ENCODE results near the gene UNC45A. TPM values are rescaled to one million over a fixed set of nuclear protein-coding genes. Genes with fewer than 3 reads are reported as not detected.

Gene UNC45A
- total and polyA plus RNA-seq, 8 donors, result 29.2 to 51.3 (median 34.2) TPM

GRCh38 chr15:90942354-90943120, 7.5 kb downstream of the UNC45A start:
- no peak for FAIRE-seq
- no peak for ATAC-seq
- H3K27me3 ChIP-seq, result no peaks in the 10 kb centered on the region
- H3K4me1 ChIP-seq, result no peaks in the 10 kb centered on the region
- peaks cover 0 to 81% (median 51%) of the 10 kb centered on the region in 3 donors for H3K36me3 ChIP-seq
- WGBS, 2 donors, result 87% methylated on average over 12 of the region's 12 CpGs
- H3K4me3 ChIP-seq, result no peak overlapping the region
- no peaks in the 10 kb centered on the region for H3K9me3 ChIP-seq
- no peak overlapping the region for H3K27ac ChIP-seq
- intact Hi-C loops (cut with DNase I), result no loop called here
- no peak for DNase-seq
- TF ChIP-seq CTCF (IDR thresholded peaks at IDR 0.05), result no peak

GRCh38 chr15:90945091-90945490, 10.0 kb downstream of the UNC45A start:
- no peak for DNase-seq
- 96 to 97% methylated on average over 7 of the region's 7 CpGs for WGBS, 2 donors
- H3K36me3 ChIP-seq, result peaks cover 0 to 83% (median 44%) of the 10 kb centered on the region in 3 donors

GRCh38 chr15:90946538-90946937, 11.5 kb downstream of the UNC45A start:
- FAIRE-seq (no peak), DNase-seq (no peak), ATAC-seq (no peak)
- no peaks in the 10 kb centered on the region for H3K27me3 ChIP-seq
- H3K36me3 ChIP-seq, result peaks cover 0 to 75% (median 43%) of the 10 kb centered on the region in 3 donors
- intact Hi-C loops (cut with DNase I), result no loop called here
- no peak overlapping the region for H3K27ac ChIP-seq
- no peaks in the 10 kb centered on the region for H3K9me3 ChIP-seq
- TF ChIP-seq CTCF (IDR thresholded peaks at IDR 0.05), result no peak
- H3K4me3 ChIP-seq, result no peak overlapping the region
- H3K4me1 ChIP-seq, result no peaks in the 10 kb centered on the region
- WGBS, 2 donors, result 90 to 93% methylated on average over 16 of the region's 16 CpGs

More at GRCh38 chr15:90945091-90945490, 10.0 kb downstream of the UNC45A start:
- FAIRE-seq (no peak), ATAC-seq (no peak)
- TF ChIP-seq CTCF (IDR thresholded peaks at IDR 0.05), result no peak
- Histone ChIP-seq H3K4me1 (no peaks in the 10 kb centered on the region), H3K27me3 (no peaks in the 10 kb centered on the region), H3K27ac (no peak overlapping the region), H3K4me3 (no peak overlapping the region), H3K9me3 (no peaks in the 10 kb centered on the region)
- intact Hi-C loops (cut with DNase I), result no loop called here

GRCh38 chr15:90946941-90947576, 12.0 kb downstream of the UNC45A start:
- TF ChIP-seq CTCF (IDR thresholded peaks at IDR 0.05), result no peak
- ATAC-seq, result no peak
- Histone ChIP-seq H3K27ac (no peak overlapping the region), H3K27me3 (no peaks in the 10 kb centered on the region), H3K36me3 (peaks cover 0 to 76% (median 43%) of the 10 kb centered on the region in 3 donors), H3K4me1 (no peaks in the 10 kb centered on the region), H3K9me3 (no peaks in the 10 kb centered on the region), H3K4me3 (no peak overlapping the region)
- no peak for FAIRE-seq
- no peak for DNase-seq
- intact Hi-C loops (cut with DNase I), result no loop called here
- WGBS, 2 donors, result 89 to 92% methylated on average over 8 of the region's 8 CpGs

Data from pancreas (tissue), 10 donors.